Muscle of back (tissue), 13 donors: Measurements from ENCODE around the gene ARMCX5. TPM values are rescaled to one million over a fixed set of nuclear protein-coding genes. Genes with fewer than 3 reads are reported as not detected.
A peak's percentile ranks its signal among the peaks of the same experiment; 100 is the strongest.

Experiments used
- DNase-seq, 3 donors: peaks; one replicate each; pipeline versions ENCODE4 v3.0.0 to v3.0.0-alpha.2; 2013
- long read RNA-seq, 9 donors: transcript quantifications; one replicate each; lab custom pipeline, GENCODE V29; 2026
- polyA plus RNA-seq, 10 donors: library from polyadenylated mRNA; unstranded; fragments of 120-200 nt; gene quantifications; one replicate each; pipeline ENCODE4 v1.2.1, GENCODE V29; 2013; ENCODE audit not compliant: insufficient read length in 10 of 10

The ARMCX5 gene
- polyA plus RNA-seq: 1 to 10 TPM; 5.7 to 8.9 (median 8.1) TPM
- long read RNA-seq, donor 1, full-length matches to known transcripts: 10 of 10 reads
- long read RNA-seq, donor 1, partial matches to known transcripts: 0 of 10 reads
- long read RNA-seq, donor 1, other reads (novel, unspliced or antisense): 0 of 10 reads
- long read RNA-seq, donor 2, full-length matches to known transcripts: 4 of 4 reads
- long read RNA-seq, donor 2, partial matches to known transcripts: 0 of 4 reads
- long read RNA-seq, donor 2, other reads (novel, unspliced or antisense): 0 of 4 reads
- long read RNA-seq, donor 3: 0 reads
- long read RNA-seq, donor 4, full-length matches to known transcripts: 6 of 6 reads
- long read RNA-seq, donor 4, partial matches to known transcripts: 0 of 6 reads
- long read RNA-seq, donor 4, other reads (novel, unspliced or antisense): 0 of 6 reads
- long read RNA-seq, donor 5, full-length matches to known transcripts: 4 of 4 reads
- long read RNA-seq, donor 5, partial matches to known transcripts: 0 of 4 reads
- long read RNA-seq, donor 5, other reads (novel, unspliced or antisense): 0 of 4 reads
- long read RNA-seq, donor 6, full-length matches to known transcripts: 7 of 7 reads
- long read RNA-seq, donor 6, partial matches to known transcripts: 0 of 7 reads
- long read RNA-seq, donor 6, other reads (novel, unspliced or antisense): 0 of 7 reads
- long read RNA-seq, donor 7, full-length matches to known transcripts: 12 of 12 reads
- long read RNA-seq, donor 7, partial matches to known transcripts: 0 of 12 reads
- long read RNA-seq, donor 7, other reads (novel, unspliced or antisense): 0 of 12 reads
- long read RNA-seq, donor 8, full-length matches to known transcripts: 4 of 4 reads
- long read RNA-seq, donor 8, partial matches to known transcripts: 0 of 4 reads
- long read RNA-seq, donor 8, other reads (novel, unspliced or antisense): 0 of 4 reads
- long read RNA-seq, donor 9, full-length matches to known transcripts: 1 of 1 reads
- long read RNA-seq, donor 9, partial matches to known transcripts: 0 of 1 reads
- long read RNA-seq, donor 9, other reads (novel, unspliced or antisense): 0 of 1 reads

DNA sequence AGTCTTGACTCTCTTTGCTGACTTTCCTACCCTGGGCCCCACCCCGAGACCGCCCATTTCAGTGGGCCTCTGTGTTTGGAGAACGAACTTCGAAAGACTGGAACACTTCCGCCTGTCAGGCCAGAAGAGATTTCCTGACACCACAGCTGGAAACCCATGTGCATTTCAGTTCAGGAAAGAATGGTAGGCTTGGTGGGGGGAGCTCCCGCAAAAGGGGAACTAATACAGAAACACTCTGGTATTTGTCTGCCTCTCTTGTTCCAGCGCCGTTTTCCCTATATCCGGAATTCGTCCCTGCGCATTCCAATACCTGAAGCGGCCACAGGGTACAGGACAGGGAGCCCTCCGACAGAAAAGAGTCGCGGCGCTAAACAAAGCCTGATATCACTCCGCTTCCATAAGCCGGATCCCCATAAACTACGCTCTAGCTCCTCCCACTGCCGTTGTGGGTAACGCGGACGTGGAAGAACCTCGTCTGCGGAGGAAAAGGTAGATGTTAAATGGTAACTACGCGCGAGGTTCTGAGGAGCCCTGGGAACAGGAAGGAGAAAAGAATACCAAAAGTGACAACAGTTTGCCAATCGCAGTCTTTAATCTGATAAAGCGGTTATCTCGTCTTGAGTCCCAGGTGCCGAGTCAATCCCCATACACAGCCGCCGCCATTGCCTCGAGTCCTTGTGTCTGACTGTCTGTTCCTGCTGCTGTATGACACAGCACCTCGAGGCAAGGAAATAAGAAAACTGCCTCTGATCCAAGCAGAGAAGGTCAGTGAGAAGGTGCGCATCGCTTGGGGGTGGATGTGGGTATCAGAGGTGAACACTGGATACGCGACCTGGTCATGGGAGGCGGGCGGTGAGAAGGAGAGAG is at the start of gene ARMCX5:
TSS of gene ARMCX5 (plus strand) at position 432 of the 867 bp plus-strand sequence. CDS start 2,627 bp downstream, outside the sequence.
- peak; percentile 85 to 95 (median 85) for DNase-seq

DNA sequence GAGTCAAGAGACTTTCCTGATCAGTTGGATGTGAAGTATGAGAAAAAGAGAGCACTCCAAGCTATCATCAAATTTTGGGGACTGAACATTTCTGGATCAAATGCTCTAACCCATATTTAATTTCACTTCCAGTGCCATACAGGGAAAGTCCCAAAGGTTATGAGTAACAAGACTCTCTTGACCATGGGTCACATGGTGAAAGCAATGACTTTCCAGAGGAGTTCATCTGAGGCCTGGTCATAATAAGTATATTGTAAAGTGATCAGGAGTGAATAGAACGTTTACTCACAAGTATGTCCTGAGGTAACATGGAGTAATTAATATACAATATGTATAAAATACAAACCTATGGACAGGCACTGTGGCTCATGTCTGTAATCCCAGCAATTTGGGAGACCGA is 40.7 kb upstream of the ARMCX5 start:
- no peak for DNase-seq

DNA sequence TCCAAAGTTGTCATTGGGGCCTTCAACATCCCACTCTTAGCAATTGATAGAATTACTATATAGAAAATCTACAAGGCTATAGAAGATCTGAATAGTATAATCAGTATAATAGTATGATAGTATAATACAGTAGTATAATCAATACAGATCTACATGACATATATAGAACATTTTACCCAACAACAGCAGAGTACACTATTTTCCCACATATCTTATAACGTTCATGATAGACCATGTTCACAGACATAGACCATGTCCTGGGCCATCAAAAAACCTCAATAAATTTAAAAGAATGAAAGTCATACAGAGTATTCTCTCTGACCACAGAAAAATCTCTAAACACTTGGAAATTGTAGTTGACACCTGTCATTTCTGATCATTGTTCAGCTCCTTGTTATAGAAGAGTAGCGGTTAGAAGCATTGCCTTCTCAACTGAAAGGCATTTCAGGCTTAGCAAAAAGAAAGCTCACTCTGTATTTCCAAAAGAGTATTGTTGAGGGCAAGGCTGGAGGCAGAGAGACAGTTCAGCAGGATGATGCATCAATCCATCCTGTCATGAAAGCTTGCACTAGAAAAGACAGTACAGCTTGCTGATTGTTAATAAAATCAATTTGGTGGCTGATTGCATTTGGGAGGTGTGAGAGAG is 38.8 kb upstream of the ARMCX5 start:
- no peak for DNase-seq

GRCh38 chrX:102580891-102581290 is 18.4 kb upstream of the ARMCX5 start:
- DNase-seq: no peak

- DNase-seq: no peak
Observed at GRCh38 chrX:102593367-102593766, 5.9 kb upstream of the ARMCX5 start.

DNA sequence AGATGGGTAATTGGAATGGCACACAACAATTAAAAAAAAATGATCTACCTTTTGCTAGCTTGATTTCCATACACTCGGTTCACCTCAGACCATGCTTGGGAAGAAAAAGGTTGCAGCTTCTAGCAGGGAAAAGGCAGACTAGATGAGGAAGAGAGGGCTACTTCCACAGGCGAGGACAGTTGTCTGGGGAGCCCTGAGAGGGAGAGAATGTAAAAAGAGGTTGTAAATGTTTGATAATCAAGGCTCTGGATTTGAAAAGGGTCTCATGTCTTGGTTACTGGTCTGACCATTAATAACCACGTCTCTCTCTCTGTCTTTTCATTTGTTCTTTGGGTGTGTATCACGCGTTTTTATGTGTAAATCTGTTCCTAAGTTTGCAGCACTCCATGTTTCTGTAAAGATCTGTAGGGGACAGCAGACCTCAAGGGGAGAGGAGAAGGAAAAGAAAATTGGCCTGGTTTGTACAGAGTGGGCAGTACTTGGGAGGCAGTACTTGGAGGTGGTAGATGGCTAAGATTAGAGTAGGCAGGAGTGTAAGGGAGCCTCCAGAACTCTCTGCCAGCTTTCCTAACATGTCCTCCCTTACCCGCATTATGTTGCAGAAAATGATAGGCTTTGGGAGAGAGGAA is 750 bp downstream of the ARMCX5 start:
- DNase-seq: peak; percentile 2 to 58 (median 22)

GRCh38 chrX:102604327-102604726 is 5.0 kb downstream of the ARMCX5 start:
- DNase-seq: peak in 1 of 3 donors; percentile 14

DNA sequence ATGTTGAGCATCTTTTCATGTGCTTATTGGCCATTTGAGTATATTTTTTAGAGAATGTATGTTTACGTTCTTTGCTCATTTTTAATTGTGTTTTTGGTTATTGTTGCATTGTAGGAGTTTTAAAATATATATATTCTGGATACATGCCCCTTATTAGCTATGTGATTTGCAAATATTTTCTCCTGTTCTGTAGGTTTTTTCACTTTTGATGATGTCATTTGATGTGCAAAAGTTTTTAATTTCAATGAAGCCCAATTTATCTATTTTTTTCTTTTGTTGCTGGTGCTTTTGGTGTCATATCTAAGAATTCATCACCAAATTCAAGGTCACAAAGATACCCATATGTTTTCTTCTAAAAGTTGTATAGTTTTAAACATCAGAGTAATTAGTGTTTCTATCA is 6.8 kb downstream of the ARMCX5 start:
- no peak for DNase-seq

DNA sequence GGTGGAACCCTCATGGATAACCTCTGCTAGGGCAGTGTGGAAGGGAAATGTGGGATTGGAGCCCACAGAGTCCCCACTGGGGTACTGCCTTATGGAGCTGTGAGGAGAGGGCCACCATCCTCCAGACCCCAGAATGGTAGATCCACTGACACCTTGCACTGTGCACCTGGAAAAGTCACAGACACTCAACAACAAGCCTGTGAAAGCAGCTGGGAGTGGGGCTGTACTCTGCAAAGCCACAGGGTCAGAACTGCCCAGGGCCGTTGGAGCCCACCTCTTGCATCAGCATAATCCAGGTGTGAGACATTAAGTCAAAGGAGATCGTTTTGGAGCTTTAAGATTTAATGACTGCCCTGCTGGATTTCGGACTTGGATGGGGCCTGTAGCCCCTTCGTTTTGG is 11.6 kb downstream of the ARMCX5 start:
- DNase-seq: no peak

DNA sequence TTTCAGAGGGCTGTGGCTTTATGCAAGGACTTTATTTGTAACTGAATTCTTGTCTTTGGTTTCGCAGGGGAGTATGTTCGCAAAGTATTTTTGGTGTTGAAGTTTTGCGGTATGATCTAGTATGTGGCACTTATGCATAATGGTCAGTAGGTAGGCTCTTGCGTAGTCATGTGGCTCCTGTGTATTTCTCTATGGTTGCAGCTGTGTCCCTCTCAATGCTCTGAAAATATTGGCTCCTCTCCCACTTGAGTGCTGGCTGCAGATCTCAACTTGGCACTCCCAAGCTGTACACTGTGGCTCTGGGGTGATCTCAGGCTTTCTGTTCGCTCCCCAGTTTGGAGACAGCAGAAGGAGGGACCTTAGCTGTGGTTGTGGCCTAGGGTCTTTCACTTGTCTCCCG is 24.8 kb downstream of the ARMCX5 start:
- DNase-seq: peak in 1 of 3 donors; percentile 4

GRCh38 chrX:102627640-102628039 is 28.3 kb downstream of the ARMCX5 start:
- DNase-seq: no peak

DNA sequence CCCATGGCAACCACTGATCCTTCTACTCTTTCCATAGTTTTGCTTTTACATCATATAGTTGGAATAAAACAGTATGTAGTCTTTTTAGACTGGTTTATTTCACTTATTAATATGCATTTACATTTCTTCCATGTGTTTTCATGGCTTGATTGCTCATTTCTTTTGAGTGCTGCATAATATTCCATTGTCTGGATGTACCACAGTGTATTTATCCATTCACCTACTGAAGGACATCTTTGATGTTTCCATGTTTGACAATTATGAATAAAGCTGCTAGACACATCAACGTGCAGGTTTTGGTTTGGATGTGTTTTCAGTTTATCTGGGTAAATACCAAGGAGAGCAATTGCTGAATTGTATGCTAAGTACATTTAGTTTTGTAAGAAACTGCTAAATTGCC is 38.2 kb downstream of the ARMCX5 start:
- no peak for DNase-seq

- DNase-seq: no peak
Observed at GRCh38 chrX:102650903-102651241, 51.6 kb downstream of the ARMCX5 start.

- DNase-seq: peak; percentile 48 to 87 (median 67)
Observed at GRCh38 chrX:102651242-102652011, 52.1 kb downstream of the ARMCX5 start, which contains the start of gene GPRASP1. Gene GPRASP1 (plus strand): TSS chrX:102651483. CDS start chrX:102653914, 2,431 bp downstream.

DNA sequence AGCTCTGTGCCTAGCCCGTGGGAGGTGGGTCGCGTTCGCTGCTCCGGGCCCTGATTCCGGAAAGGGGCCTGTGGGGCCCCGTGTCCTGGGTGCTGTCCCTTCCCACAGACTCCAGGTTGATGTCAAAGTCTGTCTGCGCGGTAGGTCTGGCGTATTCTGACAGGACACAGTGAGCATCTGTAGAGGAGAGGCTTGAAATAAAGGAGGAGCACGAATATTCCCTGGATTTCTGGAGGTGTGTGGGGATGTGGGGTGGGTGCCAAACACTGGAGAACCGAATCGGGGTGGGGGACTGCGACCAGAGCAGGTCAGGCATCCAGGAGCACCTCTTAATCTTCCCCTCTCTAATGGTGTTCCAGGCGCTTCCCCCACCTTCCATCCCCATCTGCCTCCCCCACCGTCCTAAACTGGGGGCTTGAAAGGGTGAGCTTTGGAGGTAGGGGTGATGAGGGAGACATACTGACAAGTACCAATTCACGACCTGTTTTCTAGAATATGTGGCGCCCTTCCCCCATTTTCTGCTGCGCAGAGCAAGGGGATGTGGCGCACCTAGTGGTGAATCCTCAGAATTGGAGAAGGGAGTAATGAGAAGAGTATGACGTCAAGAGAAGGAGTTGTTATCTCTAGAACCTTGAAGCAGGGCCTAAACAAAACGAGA is 52.8 kb downstream of the ARMCX5 start:
- DNase-seq: peak; percentile 28 to 81 (median 72)
